GM06990 (cell line): Measurements from ENCODE around the gene RPA3.
A peak's percentile ranks its signal among the peaks of the same experiment; 100 is the strongest.
"Not testable (repeated sequence)": the region's sequence is repeated elsewhere in the genome, so short reads cannot be mapped to it uniquely, and the experiment has no call there.

Source experiments
- DNase-seq: peaks from one replicate; pipeline ENCODE4 v3.0.0-alpha.2; 2011; ENCODE audit not compliant: insufficient read length; ENCODE audit errors: extremely low read depth
- H3K27me3 ChIP-seq: replicated peaks from 2 replicates; pipeline ENCODE4 v1.6.0; 2011; ENCODE audit warnings: low read length; ENCODE audit not compliant: control insufficient read depth, insufficient read depth
- H3K36me3 ChIP-seq: 2 replicates; pipeline ENCODE4 v1.5.1; 2011; ENCODE audit warnings: low read length; ENCODE audit not compliant: control insufficient read depth, insufficient read depth
- H3K4me3 ChIP-seq: replicated peaks from 2 replicates; pipeline ENCODE4 v1.5.1; 2011; ENCODE audit warnings: low read depth, mild to moderate bottlenecking, control low read depth, low read length
- TF ChIP-seq, protein P1 (sequence below): IDR thresholded peaks from 2 replicates; pipeline ENCODE4 v1.5.1; 2011; ENCODE audit warnings: low read length, control low read depth, mild to moderate bottlenecking, inconsistent platforms; ENCODE audit not compliant: insufficient read depth, poor library complexity, severe bottlenecking

RPA3 gene

DNA sequence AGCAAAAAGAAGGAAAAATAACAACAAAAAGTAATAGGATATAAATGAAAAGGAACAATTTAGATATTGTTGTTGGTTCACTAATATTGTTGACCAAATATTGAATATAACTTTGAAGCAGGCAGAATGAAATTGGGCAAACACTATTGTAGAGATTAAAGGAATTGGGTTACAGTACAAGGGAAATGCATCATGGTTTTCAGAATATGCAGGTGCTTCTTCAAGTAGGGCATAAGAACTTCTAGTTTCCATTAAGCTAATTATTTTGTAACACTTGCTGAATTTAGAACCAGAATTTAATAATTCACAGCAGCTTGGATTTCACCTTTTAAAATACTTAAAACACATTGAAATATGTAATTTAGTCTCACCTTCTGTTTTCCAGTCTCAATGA lies 36.5 kb downstream of the RPA3 start:
- no peaks in the 10 kb centered on the region for H3K27me3 ChIP-seq
- no peaks in the 10 kb centered on the region for H3K36me3 ChIP-seq
- no peak overlapping the region for H3K4me3 ChIP-seq
- DNase-seq, result no peak
- TF ChIP-seq, protein P1, sequence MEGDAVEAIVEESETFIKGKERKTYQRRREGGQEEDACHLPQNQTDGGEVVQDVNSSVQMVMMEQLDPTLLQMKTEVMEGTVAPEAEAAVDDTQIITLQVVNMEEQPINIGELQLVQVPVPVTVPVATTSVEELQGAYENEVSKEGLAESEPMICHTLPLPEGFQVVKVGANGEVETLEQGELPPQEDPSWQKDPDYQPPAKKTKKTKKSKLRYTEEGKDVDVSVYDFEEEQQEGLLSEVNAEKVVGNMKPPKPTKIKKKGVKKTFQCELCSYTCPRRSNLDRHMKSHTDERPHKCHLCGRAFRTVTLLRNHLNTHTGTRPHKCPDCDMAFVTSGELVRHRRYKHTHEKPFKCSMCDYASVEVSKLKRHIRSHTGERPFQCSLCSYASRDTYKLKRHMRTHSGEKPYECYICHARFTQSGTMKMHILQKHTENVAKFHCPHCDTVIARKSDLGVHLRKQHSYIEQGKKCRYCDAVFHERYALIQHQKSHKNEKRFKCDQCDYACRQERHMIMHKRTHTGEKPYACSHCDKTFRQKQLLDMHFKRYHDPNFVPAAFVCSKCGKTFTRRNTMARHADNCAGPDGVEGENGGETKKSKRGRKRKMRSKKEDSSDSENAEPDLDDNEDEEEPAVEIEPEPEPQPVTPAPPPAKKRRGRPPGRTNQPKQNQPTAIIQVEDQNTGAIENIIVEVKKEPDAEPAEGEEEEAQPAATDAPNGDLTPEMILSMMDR, result no peak

DNA sequence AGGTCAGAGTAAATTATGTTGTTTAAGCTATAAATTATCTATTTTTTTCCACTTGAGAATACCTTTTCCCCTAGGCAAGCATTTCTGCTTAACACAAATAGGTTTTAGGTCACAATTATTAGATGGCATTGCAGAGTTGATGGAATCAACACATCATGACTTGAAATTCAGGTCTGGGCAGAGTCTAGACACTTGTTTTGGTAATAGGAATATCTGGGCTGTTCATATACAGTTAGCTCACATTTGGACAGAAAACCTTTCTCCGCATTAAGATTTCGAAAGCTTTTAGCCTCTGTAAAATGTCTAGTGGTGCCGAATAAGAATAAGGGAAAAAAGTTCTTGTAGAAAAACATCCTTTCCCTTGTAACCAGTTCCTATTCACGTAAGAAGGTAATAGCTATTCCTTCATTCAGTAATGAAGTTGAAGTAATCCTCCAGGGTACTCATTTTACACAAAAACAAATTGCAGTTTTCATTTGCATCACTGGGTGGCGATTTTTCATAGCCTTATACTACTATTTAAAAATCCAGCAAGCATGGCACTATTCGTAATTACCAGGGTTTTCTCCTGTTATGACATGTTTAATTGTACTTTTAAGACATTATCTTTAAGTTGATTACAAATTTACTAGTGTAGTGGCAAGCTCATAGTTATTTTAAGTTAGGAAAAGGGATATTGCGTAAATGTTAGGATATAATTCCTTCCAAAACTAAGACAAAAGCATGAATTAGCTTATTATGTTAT lies 37.0 kb downstream of the RPA3 start:
- Histone ChIP-seq H3K4me3 (no peak overlapping the region), H3K36me3 (no peaks in the 10 kb centered on the region), H3K27me3 (no peaks in the 10 kb centered on the region)
- TF ChIP-seq, protein P1, result peak; percentile 48
- peak; percentile 15 for DNase-seq

DNA sequence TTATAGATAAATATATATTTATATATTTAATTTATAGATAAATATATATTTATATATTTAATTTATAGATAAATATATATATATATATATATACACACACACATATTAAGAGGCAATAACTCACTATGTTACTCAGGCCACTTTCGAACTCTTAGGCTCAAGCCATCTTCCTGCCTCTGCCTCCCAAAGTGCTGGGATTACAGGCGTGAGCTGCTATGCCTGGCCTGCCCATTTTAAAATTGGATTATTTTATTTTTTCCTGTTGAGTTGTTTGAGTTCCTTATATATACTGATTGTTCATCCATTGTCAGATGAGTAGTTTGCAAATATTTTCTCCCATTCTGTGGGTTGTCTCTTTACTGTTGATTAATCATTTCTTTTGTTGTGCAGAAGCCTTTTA lies 38.8 kb downstream of the RPA3 start:
- H3K27me3 ChIP-seq, H3K36me3 ChIP-seq, DNase-seq, H3K4me3 ChIP-seq: not testable (repeated sequence)

GRCh38 chr7:7675686-7676085 lies 42.7 kb downstream of the RPA3 start:
- no peak for DNase-seq
- H3K36me3 ChIP-seq, result no peaks in the 10 kb centered on the region; the same call in 1 of the 2 replicates
- H3K27me3 ChIP-seq, result no peaks in the 10 kb centered on the region
- TF ChIP-seq, protein P1, result no peak
- no peak overlapping the region for H3K4me3 ChIP-seq

GRCh38 chr7:7673240-7673550 lies 45.2 kb downstream of the RPA3 start:
- DNase-seq, result no peak
- Histone ChIP-seq H3K36me3 (no peaks in the 10 kb centered on the region; the same call in 1 of the 2 replicates), H3K27me3 (no peaks in the 10 kb centered on the region), H3K4me3 (no peak overlapping the region)
- TF ChIP-seq, protein P1, result no peak

DNA sequence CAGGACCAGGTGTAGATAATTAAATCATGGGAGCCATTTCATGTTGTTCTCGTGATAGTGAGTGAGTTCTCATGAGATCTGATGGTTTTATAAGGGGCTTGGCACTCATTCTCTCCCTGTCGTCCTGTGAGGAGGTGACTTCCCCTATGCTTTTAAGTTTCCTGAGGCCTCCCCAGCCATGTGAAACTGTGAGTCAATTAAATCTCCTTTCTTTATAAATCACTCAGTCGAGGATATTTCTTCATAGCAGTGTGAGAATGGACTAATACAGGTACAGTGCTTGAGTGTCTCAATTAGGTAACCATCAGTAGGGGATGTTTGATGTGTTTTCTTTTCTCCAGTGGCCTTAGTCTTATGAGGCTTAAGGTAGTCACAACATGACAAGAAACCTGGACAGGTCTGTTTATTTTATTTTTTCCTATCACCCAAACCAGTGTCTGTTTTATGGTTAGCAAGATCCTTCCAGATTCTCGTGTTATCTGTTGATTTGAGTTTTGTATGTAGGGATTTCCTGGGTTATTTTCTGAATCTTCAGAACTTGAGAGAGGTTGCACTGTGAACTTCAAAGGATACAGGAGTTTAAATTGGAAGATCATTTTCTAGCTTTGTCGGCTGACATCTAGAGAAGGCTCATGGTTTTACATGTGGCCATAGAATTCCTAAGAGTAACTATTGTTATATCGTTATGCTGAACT lies 45.7 kb downstream of the RPA3 start:
- no peak for DNase-seq
- Histone ChIP-seq H3K4me3 (no peak overlapping the region), H3K27me3 (no peaks in the 10 kb centered on the region), H3K36me3 (no peaks in the 10 kb centered on the region; the same call in 1 of the 2 replicates)
- TF ChIP-seq, protein P1, result no peak
